ENCODE results near the gene BDH1.

BDH1 gene

GRCh38 chr3:197508461-197508860 is 47.3 kb downstream of the BDH1 start:
- Histone ChIP-seq H3F3A (ENCODE audit: low read depth) (no peaks in the 10 kb centered on the region), H3K4me3 (ENCODE audit: low read length, poor library complexity, severe bottlenecking) (no peak overlapping the region), H3K79me2 (ENCODE audit: insufficient read depth, low read length) (no peaks in the 10 kb centered on the region), H3K9me2 (replicated peaks; ENCODE audit: low read depth, low read length) (no peaks in the 10 kb centered on the region), H3K9ac (ENCODE audit: low read depth, low read length, poor library complexity, severe bottlenecking) (no peak overlapping the region), H2AFZ (ENCODE audit: low read length) (no peak overlapping the region), H3K36me3 (ENCODE audit: insufficient read depth, low read length) (peaks cover 24% of the 10 kb centered on the region; the same call in 1 of the 2 replicates), H3K4me2 (ENCODE audit: low read depth, low read length, poor library complexity, severe bottlenecking) (no peak overlapping the region), H4K20me1 (ENCODE audit: insufficient read depth, low read length, poor library complexity, severe bottlenecking) (no peaks in the 10 kb centered on the region), H3K27me3 (ENCODE audit: insufficient read depth, low read length, poor library complexity, severe bottlenecking) (no peaks in the 10 kb centered on the region), H3K9me3 (ENCODE audit: insufficient read depth, low read depth, low read length) (no peaks in the 10 kb centered on the region), H3K4me1 (ENCODE audit: insufficient read depth, low read length, poor library complexity, severe bottlenecking) (no peaks in the 10 kb centered on the region)
- TF ChIP-seq EZH2phosphoT487 (IDR thresholded peaks at IDR 0.05; ENCODE audit: borderline replicate concordance) (no peak), CTCF (conservative IDR thresholded peaks at IDR 0.05; ENCODE audit: low read length) (no peak)

GRCh38 chr3:197508051-197508451 is 47.7 kb downstream of the BDH1 start:
- H3F3A ChIP-seq (ENCODE audit: low read depth) = no peaks in the 10 kb centered on the region
- H4K20me1 ChIP-seq (ENCODE audit: insufficient read depth, low read length, poor library complexity, severe bottlenecking) = no peaks in the 10 kb centered on the region
- TF ChIP-seq CTCF (conservative IDR thresholded peaks at IDR 0.05; ENCODE audit: low read length) (no peak), EZH2phosphoT487 (IDR thresholded peaks at IDR 0.05; ENCODE audit: borderline replicate concordance) (no peak)
- H3K4me1 ChIP-seq (ENCODE audit: insufficient read depth, low read length, poor library complexity, severe bottlenecking) = no peaks in the 10 kb centered on the region
- H3K4me3 ChIP-seq (ENCODE audit: low read length, poor library complexity, severe bottlenecking) = no peak overlapping the region
- no peaks in the 10 kb centered on the region for H3K9me2 ChIP-seq (replicated peaks; ENCODE audit: low read depth, low read length)
- H3K9me3 ChIP-seq (ENCODE audit: insufficient read depth, low read depth, low read length) = no peaks in the 10 kb centered on the region
- H3K4me2 ChIP-seq (ENCODE audit: low read depth, low read length, poor library complexity, severe bottlenecking) = no peak overlapping the region
- H3K79me2 ChIP-seq (ENCODE audit: insufficient read depth, low read length) = no peaks in the 10 kb centered on the region
- no peak overlapping the region for H3K9ac ChIP-seq (ENCODE audit: low read depth, low read length, poor library complexity, severe bottlenecking)
- no peaks in the 10 kb centered on the region for H3K27me3 ChIP-seq (ENCODE audit: insufficient read depth, low read length, poor library complexity, severe bottlenecking)
- peaks cover 21% of the 10 kb centered on the region; the same call in 1 of the 2 replicates for H3K36me3 ChIP-seq (ENCODE audit: insufficient read depth, low read length)
- no peak overlapping the region for H2AFZ ChIP-seq (ENCODE audit: low read length)

- no peak overlapping the region for H3K4me3 ChIP-seq (ENCODE audit: low read length, poor library complexity, severe bottlenecking)
- H3K27me3 ChIP-seq (ENCODE audit: insufficient read depth, low read length, poor library complexity, severe bottlenecking) = no peaks in the 10 kb centered on the region
- H3K4me2 ChIP-seq (ENCODE audit: low read depth, low read length, poor library complexity, severe bottlenecking) = no peak overlapping the region
- TF ChIP-seq EZH2phosphoT487 (IDR thresholded peaks at IDR 0.05; ENCODE audit: borderline replicate concordance) (no peak), CTCF (conservative IDR thresholded peaks at IDR 0.05; ENCODE audit: low read length) (no peak)
- peaks cover 16% of the 10 kb centered on the region; the same call in 1 of the 2 replicates for H3K36me3 ChIP-seq (ENCODE audit: insufficient read depth, low read length)
- H4K20me1 ChIP-seq (ENCODE audit: insufficient read depth, low read length, poor library complexity, severe bottlenecking) = no peaks in the 10 kb centered on the region
- H3K9me2 ChIP-seq (replicated peaks; ENCODE audit: low read depth, low read length) = no peaks in the 10 kb centered on the region
- H3K79me2 ChIP-seq (ENCODE audit: insufficient read depth, low read length) = no peaks in the 10 kb centered on the region
- H3K9ac ChIP-seq (ENCODE audit: low read depth, low read length, poor library complexity, severe bottlenecking) = no peak overlapping the region
- H2AFZ ChIP-seq (ENCODE audit: low read length) = no peak overlapping the region
- H3K9me3 ChIP-seq (ENCODE audit: insufficient read depth, low read depth, low read length) = no peaks in the 10 kb centered on the region
- H3K4me1 ChIP-seq (ENCODE audit: insufficient read depth, low read length, poor library complexity, severe bottlenecking) = no peaks in the 10 kb centered on the region
- H3F3A ChIP-seq (ENCODE audit: low read depth) = no peaks in the 10 kb centered on the region
These were observed 48.2 kb downstream of the BDH1 start for GRCh38 chr3:197507541-197507940.
